Stimulated activated CD8-positive, alpha-beta memory T cell treated with anti-CD3 and anti-CD28 coated beads, Interleukin-12 subunit alpha, Interleukin-12 subunit beta, amount 100 ng/mL, for 1 hour (primary cell): ENCODE results near the gene PELI2.

Experiments used
- DNase-seq: peaks from one replicate; pipeline ENCODE4 v3.0.0-alpha.2; 2020; ENCODE audit warnings: low read depth

PELI2 gene

DNA sequence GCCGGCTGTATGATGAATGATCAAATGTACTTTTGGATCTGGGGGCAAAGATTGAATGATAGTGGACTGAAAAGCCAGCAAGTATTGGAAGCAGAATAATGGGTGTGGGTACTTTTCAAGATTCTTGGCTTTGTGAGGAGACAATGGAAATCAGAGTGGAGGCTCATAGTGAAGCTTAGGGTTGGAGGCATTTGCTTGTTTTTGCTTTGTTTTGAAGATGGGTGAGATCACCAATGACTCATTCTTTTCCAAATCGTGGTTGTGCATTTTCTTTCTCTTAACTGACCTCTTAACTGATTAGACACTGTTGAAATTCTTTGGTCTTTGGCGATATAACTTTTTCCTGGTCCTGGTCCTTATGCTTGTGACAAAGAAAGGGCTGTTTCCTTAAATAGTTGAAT lies 54.4 kb downstream of the PELI2 start:
- DNase-seq: no peak

DNA sequence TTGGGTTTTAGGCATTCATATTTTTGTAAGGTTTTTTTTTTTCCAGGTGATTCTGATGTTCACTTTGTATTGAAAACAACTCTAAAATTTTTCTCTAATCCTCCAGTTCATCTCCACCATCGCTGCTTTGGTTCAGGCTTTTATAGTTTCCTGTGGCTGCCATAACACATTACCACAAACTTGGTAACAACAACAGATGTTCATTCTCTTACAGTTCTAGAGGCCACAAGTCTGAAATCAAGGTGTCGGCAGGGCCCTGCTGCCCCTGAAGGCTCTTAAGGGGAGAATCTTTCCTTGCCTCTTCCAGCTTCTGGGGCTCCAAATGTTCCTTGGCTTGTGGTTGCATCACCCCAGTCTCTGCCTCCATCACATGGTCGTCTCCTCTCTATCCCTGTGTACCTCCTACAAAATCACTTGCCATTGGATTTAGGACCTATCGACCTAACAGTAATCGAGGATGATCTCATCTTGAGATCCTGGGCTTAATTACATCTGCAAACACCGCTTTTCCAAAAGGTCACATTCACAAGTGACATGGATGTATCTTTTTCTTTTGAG lies 55.2 kb downstream of the PELI2 start:
- DNase-seq: no peak

DNA sequence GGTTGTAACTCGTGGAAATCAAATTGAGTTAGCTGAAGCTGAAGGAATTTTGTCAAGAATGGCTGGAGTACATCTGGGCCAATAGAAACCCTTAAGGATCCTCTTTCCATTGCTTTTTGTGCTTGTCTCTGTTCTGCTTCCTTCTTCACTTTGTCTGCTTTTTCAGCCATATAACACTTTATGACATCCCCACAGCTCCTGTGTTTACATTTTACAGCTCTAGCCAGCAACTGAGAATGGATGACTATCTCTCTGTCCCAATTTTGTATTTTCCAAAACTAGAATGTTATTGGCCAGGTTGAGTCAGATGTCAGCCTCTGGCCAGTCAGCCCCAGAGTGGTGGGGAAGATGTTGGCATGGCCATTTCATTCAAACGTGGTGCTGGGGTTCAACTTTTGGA lies 57.6 kb downstream of the PELI2 start:
- no peak for DNase-seq

DNA sequence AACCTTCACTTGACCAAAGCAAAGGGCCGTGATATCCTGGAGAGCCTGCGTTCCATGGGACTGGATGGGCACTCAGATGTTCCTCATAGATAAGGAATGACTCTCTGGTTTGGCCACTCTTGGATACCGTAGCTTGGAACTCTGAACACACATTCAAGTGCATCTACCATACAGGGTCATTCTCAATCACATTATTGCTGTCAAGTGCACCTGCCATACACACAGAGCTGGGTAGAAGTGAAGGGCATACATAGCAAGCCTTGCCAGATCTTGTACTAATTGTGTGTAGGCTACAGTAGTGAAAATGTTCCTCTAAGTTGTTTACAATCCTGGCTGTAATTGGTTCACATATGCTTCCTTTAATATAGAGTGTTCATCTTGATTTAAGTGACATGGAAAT lies 58.3 kb downstream of the PELI2 start:
- no peak for DNase-seq

DNA sequence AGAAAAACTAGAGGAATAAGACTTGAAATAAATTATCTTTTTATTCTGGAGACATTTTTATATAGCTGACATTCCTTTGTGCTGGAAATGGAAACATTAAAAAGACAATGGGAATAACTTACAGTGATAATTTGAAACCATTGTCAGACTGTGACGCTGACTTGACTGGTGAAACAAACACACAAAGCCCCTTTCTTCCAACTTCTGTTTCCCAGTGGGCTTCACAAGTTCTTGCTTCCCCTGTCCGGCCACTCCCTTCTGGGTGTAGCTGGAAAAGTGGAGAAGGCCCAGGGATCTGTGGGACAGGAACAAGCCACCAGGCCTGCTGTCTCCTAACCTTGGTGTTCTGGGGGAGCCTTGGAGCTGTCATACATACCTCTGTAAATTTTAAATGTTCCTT lies 58.8 kb downstream of the PELI2 start:
- DNase-seq: no peak

DNA sequence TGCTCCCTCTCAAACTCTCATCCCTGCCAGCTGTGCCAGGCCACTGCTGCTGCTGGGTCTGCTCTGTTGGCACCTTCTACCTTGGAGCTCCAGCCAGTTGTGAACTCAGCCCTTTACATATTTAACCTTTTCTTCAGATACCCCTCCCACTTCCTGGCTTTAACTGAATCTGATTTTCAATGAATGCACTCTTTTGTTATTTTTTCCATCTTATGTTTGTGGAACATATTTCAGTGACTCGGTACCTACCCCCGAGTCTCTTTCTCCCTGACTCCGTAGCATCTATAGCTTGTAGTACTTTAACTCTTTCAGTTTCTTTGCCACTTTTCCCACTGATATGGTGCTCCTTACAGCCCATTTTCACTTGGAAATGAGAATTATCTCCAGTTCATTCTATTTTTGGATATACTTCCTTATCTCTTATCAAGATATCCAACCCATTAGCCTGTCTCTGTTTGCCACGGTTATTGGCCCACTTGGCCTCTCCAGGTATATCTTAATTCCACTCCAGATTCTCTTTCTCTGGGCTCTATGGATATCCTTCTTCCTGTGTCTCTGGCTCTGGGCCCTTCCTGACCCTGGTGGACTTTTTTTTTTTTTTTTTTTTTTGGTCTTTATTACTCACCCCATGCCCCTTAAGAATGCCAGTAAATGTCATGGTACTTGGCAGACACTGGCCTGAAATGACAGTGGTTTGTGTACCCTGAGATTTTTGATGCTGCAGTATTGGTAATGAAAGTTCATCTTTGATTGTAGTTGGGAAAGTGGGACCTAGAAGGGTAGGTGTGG lies 62.7 kb downstream of the PELI2 start:
- no peak for DNase-seq

DNA sequence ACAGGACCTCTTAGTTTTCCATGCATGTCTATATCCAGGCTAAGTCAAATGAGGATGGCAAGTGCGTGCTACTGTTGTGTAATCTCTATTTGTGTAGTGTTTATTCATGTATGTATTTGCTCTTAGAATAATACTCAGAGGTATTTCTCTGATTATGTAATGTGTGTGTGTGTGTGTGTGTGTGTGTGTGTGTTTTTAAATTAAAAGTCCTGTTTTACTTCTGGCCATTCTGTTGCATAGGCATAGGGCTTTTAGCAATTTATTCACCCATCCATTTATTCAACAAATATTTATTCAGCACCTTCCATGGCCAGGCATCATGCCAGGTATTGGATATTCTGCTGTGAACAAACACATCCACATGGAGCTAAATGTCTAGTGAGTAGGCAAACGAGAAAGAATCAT lies 63.5 kb downstream of the PELI2 start:
- no peak for DNase-seq

DNA sequence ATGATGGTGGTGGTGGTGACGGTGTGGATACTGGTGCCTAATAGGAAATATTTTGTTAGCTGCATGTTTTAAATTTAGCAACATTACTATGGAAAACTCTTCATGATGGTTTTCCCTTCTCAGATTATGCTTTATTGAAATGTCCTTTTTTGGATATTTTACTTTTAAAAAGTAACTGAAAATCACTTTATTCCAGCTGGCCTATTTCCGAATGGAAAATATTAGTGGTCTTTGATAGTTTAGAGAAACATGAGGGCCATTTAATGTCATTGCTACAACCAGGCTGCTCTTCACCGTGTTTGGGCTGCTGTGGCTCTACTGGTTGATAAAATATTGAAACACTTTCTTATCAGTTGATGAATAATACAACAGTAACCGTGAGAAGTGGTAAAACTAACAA lies 64.2 kb downstream of the PELI2 start:
- DNase-seq: no peak

DNA sequence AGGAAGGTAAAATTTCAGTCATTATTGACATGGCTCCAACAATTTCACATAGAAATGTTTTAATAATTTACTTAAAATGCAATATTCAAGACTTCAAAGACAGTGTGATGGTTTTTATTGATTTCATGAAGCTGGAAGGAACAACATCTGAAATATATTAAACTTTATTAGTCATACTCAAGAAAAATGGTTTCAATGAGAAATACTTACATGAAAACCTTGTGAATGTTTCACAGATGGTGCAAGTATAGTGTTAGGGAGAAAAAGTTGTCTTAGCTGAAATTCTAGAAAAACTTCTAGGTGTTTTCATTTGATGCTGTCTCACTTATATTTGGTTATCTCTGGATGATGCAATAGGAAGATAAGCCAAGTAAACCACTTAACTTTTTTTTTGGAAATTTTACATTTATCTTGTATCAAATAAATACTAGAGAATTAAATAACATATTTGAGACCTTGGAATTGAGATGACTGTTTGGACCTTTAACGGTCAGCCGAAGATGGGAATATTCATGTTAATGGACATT lies 65.5 kb downstream of the PELI2 start:
- DNase-seq: no peak

DNA sequence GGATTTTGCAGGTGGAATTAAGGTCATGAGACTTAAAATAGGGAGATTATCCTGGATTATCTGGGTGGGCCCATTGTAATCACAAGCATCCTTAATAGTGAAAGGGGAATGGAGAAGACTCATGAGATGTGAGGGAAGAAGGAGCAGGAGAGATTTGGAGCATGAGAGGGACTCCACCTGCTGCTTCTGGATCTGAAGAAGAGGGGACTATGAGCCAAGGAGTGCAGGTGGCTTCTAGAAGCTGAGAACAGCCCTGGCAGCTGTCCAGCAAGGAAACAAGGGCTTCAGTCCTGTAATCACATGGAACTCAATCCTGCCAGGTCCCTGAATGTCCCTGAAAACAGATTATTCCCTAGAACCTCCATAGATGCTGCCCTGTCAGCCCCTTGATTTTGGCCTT lies 67.8 kb downstream of the PELI2 start:
- no peak for DNase-seq

DNA sequence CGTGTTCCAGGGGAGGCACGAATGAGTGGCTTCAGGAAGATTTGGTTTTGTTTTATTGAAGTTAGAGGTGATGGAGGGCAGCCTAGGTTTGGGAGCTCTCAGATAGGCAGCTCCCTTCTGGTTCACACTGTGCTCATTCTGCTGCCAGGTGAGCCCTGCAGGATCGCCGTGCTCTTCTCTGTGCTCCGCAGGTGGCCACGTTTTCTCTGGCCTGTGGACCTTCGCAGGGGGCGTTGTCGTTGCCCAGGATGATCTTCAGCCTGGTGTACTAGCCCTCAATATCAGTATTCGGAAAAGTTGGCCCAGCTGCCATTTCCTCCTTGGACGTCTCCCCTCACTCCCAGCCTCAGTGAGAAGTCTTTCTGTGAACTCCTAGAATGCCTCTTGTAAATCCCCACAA lies 69.5 kb downstream of the PELI2 start:
- no peak for DNase-seq

DNA sequence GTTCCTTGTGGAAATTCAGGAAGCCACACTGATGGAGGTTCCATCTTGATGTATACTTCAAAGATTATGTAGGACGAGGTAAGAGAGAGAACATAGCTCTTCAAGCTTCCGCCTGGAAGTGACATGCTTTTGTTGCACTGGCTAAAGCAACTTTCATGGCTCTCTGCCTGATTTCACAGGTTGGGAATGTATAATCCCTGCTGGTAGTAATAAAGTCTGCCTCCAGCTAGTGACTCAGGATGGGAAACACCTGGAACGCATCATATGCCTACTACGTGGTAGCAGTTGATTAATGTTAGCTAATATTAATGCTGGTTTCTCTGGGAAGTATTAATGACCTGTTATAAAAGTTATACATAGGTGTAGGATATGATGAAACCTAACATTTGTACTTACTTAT lies 71.1 kb downstream of the PELI2 start:
- no peak for DNase-seq

DNA sequence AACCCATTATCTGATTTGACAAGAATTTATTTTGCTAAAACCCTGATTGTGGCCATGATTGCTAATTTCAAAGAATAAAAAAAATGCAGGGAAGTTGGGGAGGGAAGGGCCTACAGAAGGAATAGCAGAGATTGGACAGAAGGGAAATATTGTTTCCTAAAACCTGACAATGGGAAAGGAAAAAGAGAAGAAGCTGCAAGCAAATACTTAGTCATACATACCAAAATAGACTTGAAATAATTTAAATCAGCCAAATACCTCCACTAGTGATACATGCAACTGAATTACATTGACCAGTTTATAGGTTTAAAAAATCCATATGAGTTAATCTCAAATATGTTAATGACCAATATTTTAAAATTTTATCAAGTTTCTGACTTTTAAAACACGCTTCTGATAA lies 75.1 kb downstream of the PELI2 start:
- DNase-seq: no peak

DNA sequence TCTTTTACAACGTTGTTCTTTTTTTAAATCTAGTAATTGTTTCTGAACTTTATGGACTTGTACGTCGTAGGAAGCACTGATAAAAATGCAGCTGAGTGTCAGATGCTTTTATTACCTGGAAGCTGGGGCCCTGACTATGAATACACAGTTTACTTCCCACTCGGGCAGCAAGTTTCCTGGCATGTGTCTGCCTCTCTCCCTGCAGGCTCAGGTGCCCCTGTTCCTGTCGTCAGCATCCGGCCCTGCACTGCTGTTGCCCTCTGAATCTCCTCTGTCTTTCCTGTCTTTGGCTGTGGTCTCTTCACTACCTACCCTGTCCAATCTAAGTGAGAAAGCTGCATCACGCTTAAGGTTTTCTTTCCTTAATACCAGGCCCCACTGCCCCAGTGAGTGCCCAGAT lies 75.8 kb downstream of the PELI2 start:
- no peak for DNase-seq

DNA sequence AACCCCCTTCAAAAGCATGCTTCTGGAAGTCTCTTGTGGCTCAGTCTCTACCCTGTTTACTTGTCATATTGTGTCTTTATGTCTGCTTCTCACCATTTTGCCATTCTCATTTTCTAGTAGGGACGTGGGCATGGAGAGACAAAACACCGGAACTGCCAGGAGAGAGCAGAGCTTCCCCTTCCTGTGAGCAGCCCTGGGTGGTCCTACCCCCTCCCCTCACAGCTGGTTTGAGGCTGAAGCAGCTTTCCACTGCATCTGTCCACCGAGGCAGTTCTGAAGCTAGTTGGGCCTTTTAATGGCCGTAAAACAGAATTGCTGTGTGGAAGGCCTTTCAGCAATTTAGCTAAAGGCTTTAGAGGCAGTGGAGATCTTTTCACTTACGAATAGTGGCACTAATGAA lies 77.0 kb downstream of the PELI2 start:
- no peak for DNase-seq

DNA sequence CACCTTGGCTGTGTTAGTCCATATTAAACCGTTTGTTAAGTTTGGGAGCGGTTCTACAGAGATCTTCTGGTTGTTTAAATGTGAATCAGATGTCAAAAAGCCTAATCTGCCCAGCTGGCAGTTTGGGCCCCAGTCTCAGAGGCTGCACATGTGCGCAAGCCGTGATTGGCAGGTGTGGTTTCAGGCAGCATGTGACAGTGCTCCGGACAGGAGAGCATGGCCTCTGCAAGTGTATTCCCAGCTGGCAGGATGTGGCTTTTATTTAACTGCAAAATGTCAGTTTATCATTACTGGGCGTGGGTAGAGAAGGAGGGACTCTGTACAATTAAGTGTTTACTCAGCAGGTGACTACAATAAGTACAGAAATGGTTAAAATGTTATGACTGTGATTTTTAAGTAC lies 77.5 kb downstream of the PELI2 start:
- DNase-seq: no peak

DNA sequence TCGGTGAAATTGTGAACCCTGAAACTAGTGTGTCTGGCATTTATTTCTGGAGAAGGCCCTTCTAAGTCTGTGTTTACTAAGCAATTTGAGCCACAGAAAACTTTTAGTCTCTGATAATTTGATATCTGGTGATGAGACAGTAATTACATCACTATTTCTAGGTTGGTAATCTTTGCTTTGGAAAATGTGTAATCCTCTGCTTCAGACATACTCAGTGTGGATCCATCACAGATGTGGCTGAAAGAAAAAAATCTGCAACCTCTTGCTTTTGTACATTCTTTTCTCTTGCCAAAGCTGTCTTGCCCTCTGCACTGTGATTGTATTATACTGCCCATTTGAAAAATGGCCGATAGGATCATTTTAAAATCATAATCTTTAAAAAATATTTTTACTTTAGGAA lies 78.1 kb downstream of the PELI2 start:
- DNase-seq: no peak

DNA sequence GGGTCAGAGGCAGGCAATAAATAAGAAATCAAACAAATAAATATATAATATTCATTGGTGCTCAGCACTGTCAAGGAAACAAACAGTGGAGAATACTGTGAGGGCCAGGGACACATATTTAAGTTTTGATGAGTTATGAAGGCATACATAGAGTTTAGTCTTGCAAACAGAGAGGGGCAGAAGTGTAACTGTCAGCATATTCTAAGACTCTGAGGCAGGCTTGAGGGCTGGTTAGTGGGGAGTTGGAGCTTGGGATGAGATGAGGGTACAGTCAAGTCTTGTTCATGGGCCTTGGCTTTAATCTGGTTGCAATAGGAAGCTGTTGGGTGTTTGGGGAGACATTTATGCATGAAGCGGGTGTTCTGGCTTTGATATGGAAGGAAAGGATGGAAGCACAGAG lies 78.9 kb downstream of the PELI2 start:
- no peak for DNase-seq

DNA sequence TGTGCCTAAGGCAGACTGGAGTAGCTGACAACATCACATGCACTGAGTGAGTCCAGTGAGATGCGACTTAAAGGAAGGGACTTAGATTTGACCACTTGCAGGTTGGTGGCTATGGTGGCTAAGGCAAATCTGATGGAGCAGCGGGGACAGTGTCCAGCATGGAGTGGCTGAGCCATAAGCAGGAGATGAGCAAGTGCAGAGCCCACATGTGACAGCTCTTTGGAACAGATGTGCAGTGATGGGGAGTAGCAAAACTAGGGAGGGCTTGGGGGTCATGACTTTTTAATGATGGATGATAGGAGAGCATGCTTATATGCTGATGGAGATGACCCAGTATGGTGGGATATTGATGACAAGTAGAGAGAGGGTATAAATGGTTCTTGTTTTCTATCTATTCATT lies 80.2 kb downstream of the PELI2 start:
- DNase-seq: no peak

DNA sequence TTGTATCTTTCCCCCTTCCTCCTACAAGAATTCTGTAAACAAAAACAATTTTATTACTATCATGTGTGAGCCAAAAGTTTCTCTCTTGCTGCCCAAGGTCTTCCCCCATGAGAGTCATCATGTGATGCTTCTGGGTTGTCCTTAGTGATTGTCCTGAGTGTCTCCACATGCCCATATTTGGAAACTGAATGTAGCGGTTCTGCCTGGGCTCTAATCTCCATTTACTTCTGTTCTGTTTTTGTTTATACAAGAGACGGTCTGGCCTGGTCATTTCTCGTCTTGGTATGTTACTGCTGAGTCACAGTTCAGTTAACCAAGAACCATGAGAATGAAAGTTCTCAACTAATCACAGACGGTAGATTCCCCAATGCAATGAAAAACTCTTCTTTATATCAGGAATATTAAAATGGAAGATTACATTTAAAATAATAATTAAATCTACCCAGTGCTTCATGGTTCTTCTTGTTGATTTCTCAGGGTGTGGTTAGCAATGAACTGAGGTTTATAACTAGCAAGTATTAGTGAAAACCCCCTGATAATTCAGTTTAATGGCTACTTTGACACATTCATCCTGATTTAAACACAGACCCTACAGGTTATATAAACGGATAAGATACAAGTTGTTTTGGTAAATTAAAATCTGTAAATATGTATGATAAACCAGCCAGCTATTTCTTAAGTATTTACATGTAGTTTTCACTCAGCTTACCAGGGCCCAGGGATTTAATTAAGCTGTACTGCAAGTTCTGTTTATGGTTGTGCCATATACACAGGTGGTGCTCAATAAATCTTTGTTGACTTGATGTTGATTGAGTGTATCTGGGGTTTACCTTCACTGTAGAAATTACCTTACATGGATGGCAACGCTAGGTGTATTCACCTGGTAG lies 81.1 kb downstream of the PELI2 start:
- no peak for DNase-seq

DNA sequence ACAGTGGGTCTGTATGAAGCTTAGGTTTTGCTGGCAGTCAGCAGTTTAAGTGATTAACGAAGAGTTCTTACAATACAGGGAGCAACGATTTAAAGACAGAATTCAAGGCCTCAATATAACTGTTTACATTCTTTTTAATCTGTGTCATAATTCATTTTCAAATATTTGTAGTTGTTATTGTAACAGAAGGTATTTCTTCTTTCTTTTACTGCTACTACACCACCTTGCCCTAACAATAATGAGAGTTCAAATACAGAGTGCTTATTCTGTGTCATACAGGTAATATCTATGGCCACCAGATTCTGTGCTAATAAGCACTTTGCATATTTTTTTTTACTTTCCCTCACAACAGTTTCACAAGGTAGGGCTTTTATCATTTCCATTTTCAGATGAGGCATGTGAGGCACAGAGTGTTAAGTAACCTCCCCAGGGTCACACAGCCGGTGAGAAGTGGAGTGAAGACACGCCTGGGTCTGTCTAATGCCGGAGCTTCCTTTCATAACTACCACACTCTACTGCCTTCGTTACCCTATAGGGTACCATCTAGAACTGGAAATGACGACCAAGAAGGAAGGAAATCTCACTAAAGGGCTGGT lies 81.9 kb downstream of the PELI2 start:
- no peak for DNase-seq

DNA sequence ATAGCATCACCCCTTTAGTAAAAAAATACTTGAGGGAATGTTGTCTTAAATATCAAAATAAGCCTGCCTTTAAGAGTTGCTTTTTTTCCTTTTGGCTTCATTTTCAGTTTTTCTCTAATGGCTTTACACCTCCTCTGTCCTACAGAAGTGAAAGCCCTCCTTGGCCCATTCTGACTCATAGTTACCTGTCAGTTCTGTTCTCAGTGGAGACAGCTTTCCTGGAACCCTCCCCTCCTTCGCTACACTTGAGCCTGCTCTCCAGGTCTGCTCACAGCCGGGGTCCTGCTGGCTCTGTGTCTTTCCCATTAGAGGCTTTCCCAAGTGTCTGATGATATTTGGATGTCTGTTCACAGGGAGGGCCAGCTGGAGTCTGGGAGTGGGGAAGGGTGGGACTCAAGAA lies 84.0 kb downstream of the PELI2 start:
- DNase-seq: no peak

DNA sequence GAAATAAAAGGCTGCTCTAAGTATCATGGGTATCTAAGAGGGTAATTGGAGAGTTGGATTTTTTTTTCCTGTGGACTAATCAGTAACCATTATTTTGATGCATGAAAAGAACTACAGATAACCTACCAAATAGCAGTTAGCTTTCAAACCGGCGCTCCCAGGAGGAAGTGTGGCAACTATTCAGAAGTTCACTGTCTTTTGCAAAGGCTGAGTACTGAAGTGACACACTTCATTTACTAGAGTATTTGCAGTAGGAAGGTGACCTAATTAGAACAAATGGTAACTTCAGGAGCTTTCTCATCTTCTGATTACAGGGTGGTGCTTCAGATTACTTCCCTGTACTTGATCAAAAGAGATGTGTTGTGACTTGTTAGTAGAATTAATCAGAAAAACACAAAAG lies 87.7 kb downstream of the PELI2 start:
- DNase-seq: no peak
